ENCODE measurements around the gene ABCC10.

ABCC10 gene

DNA sequence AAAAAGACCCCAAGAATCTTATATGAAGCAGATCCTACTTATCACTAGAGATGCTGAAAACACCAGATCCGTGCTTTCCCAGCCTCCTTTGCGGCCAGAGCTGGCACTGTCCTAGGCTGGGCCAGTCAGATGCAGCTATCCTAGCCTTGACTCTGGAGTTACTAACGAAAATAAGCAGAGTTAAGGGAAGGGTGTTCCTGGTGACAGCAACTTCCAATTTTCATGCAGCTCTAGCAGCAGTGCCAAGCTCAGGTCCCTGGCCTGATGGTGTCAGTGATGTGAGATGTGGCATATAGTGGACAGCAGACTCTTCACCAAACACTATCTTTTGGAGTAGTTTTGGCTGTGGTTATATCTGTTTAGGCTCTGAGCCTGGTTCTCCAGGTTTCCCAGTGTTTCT is 25.6 kb upstream of the ABCC10 start:
- Histone ChIP-seq H3K27me3 (ENCODE audit: insufficient read depth, poor library complexity, severe bottlenecking) (no peaks in the 10 kb centered on the region), H3K27ac (replicated peaks) (no peak overlapping the region), H3K4me3 (replicated peaks; ENCODE audit: insufficient read depth, low read length) (no peak overlapping the region)
- TF ChIP-seq POLR2AphosphoS5 (IDR thresholded peaks at IDR 0.05; ENCODE audit: low read depth), result no peak
- TF ChIP-seq, protein P1, sequence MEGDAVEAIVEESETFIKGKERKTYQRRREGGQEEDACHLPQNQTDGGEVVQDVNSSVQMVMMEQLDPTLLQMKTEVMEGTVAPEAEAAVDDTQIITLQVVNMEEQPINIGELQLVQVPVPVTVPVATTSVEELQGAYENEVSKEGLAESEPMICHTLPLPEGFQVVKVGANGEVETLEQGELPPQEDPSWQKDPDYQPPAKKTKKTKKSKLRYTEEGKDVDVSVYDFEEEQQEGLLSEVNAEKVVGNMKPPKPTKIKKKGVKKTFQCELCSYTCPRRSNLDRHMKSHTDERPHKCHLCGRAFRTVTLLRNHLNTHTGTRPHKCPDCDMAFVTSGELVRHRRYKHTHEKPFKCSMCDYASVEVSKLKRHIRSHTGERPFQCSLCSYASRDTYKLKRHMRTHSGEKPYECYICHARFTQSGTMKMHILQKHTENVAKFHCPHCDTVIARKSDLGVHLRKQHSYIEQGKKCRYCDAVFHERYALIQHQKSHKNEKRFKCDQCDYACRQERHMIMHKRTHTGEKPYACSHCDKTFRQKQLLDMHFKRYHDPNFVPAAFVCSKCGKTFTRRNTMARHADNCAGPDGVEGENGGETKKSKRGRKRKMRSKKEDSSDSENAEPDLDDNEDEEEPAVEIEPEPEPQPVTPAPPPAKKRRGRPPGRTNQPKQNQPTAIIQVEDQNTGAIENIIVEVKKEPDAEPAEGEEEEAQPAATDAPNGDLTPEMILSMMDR (IDR thresholded peaks at IDR 0.05; ENCODE audit: insufficient read depth, low read length), result no peak
- no peak for TF ChIP-seq GABPA (IDR thresholded peaks at IDR 0.05; ENCODE audit: low read depth)
- TF ChIP-seq, protein P2, sequence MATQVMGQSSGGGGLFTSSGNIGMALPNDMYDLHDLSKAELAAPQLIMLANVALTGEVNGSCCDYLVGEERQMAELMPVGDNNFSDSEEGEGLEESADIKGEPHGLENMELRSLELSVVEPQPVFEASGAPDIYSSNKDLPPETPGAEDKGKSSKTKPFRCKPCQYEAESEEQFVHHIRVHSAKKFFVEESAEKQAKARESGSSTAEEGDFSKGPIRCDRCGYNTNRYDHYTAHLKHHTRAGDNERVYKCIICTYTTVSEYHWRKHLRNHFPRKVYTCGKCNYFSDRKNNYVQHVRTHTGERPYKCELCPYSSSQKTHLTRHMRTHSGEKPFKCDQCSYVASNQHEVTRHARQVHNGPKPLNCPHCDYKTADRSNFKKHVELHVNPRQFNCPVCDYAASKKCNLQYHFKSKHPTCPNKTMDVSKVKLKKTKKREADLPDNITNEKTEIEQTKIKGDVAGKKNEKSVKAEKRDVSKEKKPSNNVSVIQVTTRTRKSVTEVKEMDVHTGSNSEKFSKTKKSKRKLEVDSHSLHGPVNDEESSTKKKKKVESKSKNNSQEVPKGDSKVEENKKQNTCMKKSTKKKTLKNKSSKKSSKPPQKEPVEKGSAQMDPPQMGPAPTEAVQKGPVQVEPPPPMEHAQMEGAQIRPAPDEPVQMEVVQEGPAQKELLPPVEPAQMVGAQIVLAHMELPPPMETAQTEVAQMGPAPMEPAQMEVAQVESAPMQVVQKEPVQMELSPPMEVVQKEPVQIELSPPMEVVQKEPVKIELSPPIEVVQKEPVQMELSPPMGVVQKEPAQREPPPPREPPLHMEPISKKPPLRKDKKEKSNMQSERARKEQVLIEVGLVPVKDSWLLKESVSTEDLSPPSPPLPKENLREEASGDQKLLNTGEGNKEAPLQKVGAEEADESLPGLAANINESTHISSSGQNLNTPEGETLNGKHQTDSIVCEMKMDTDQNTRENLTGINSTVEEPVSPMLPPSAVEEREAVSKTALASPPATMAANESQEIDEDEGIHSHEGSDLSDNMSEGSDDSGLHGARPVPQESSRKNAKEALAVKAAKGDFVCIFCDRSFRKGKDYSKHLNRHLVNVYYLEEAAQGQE (IDR thresholded peaks at IDR 0.05; ENCODE audit: insufficient replicate concordance, low read depth), result no peak
- TF ChIP-seq SPI1 (IDR thresholded peaks at IDR 0.05; ENCODE audit: borderline replicate concordance, low read depth), result no peak
- no peak for DNase-seq (ENCODE audit: low read depth in 1 of 2, low spot score in 1 of 2)

DNA sequence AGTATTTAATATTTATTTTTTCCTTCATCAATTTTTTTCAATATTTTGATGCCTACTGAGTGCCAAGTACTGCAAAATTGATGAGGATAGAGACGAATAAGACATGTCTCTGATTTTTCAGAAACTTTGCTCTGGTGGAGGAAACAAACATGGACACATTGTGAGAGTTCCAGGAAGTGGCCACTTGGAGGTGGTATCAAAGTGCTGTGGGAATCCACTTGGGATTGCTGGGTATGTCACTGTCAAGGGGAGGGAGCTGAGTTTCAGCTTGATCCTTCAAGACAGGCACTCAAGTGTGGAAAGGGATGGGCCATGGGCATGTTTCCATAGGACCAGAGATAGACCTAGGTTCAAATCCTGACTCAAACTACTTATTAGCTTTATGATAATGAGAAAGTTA is 24.5 kb upstream of the ABCC10 start:
- H3K4me3 ChIP-seq (replicated peaks; ENCODE audit: insufficient read depth, low read length), result no peak overlapping the region
- H3K27ac ChIP-seq (replicated peaks), result no peak overlapping the region
- TF ChIP-seq SPI1 (IDR thresholded peaks at IDR 0.05; ENCODE audit: borderline replicate concordance, low read depth) (no peak), POLR2AphosphoS5 (IDR thresholded peaks at IDR 0.05; ENCODE audit: low read depth) (no peak), GABPA (IDR thresholded peaks at IDR 0.05; ENCODE audit: low read depth) (no peak)
- TF ChIP-seq, protein P2 (IDR thresholded peaks at IDR 0.05; ENCODE audit: insufficient replicate concordance, low read depth), result no peak
- TF ChIP-seq, protein P1 (IDR thresholded peaks at IDR 0.05; ENCODE audit: insufficient read depth, low read length), result no peak
- DNase-seq (ENCODE audit: low read depth in 1 of 2, low spot score in 1 of 2), result no peak
- no peaks in the 10 kb centered on the region for H3K27me3 ChIP-seq (ENCODE audit: insufficient read depth, poor library complexity, severe bottlenecking)

DNA sequence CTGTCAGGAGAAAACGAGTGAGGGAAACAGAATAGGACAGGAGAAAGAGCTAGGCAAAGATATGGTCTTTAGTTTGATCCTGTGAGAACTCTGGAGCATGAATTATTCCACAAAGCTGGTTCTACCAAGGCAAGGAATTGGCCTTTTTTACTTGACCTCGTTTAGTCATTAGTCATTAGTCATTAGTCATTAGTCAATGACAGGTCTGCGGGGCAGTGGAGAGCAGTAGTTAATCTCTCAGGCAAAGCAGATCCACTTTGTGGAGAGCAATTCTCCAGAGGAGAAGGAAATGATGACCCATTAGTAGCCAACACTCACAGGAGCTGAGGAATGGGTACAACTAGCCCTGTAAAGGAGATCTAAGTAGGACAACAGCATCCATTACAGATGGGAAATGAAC is 22.0 kb upstream of the ABCC10 start:
- Histone ChIP-seq H3K27ac (replicated peaks) (no peak overlapping the region), H3K4me3 (replicated peaks; ENCODE audit: insufficient read depth, low read length) (no peak overlapping the region), H3K27me3 (ENCODE audit: insufficient read depth, poor library complexity, severe bottlenecking) (no peaks in the 10 kb centered on the region)
- DNase-seq (ENCODE audit: low read depth in 1 of 2, low spot score in 1 of 2), result no peak
- no peak for TF ChIP-seq GABPA (IDR thresholded peaks at IDR 0.05; ENCODE audit: low read depth)
- TF ChIP-seq, protein P1 (IDR thresholded peaks at IDR 0.05; ENCODE audit: insufficient read depth, low read length), result no peak
- TF ChIP-seq, protein P2 (IDR thresholded peaks at IDR 0.05; ENCODE audit: insufficient replicate concordance, low read depth), result no peak
- no peak for TF ChIP-seq POLR2AphosphoS5 (IDR thresholded peaks at IDR 0.05; ENCODE audit: low read depth)
- TF ChIP-seq SPI1 (IDR thresholded peaks at IDR 0.05; ENCODE audit: borderline replicate concordance, low read depth), result no peak
